ENCODE results near the gene TUSC2. TPM values are rescaled to one million over a fixed set of nuclear protein-coding genes. Genes with fewer than 3 reads are reported as not detected.

The TUSC2 gene
- total RNA-seq, 4 donors from 2014 or later = 28.7 to 63.7 (median 42.3) TPM

DNA sequence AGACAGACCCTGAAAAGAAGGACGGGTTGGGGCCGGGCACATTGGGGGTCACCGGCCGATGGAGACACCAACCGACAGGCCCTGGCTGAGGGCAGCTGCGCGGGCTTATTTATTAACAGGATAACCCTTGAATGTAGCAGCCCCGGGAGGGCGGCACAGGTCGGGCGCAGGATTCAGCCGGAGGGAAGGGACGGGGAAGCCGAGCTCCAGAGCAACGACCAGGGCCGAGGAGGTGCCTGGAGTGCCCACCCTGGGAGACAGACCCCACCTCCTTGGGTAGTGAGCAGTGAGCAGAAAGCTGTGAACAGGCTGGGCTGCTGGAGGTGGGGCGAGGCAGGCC lies 51.3 kb downstream of the TUSC2 start:
- Histone ChIP-seq H3K27me3 (no peaks in the 10 kb centered on the region), H3K4me3 (replicated peaks in 1 of 3) (no peak overlapping the region), H3K27ac (no peak overlapping the region), H3K9me3 (no peaks in the 10 kb centered on the region), H3K36me3 (no peaks in the 10 kb centered on the region), H3K4me1 (peaks cover 9 to 23% of the 10 kb centered on the region in 2 donors)
- intact Hi-C loops (cut with DNase I) = no loop called here
- 82 to 84% methylated on average over 17 of the region's 17 CpGs for WGBS, 2 donors
- no peak for DNase-seq
- TF ChIP-seq, protein P1, sequence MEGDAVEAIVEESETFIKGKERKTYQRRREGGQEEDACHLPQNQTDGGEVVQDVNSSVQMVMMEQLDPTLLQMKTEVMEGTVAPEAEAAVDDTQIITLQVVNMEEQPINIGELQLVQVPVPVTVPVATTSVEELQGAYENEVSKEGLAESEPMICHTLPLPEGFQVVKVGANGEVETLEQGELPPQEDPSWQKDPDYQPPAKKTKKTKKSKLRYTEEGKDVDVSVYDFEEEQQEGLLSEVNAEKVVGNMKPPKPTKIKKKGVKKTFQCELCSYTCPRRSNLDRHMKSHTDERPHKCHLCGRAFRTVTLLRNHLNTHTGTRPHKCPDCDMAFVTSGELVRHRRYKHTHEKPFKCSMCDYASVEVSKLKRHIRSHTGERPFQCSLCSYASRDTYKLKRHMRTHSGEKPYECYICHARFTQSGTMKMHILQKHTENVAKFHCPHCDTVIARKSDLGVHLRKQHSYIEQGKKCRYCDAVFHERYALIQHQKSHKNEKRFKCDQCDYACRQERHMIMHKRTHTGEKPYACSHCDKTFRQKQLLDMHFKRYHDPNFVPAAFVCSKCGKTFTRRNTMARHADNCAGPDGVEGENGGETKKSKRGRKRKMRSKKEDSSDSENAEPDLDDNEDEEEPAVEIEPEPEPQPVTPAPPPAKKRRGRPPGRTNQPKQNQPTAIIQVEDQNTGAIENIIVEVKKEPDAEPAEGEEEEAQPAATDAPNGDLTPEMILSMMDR (IDR thresholded peaks at IDR 0.05) = no peak
- no peak for TF ChIP-seq POLR2A (IDR thresholded peaks at IDR 0.05)

DNA sequence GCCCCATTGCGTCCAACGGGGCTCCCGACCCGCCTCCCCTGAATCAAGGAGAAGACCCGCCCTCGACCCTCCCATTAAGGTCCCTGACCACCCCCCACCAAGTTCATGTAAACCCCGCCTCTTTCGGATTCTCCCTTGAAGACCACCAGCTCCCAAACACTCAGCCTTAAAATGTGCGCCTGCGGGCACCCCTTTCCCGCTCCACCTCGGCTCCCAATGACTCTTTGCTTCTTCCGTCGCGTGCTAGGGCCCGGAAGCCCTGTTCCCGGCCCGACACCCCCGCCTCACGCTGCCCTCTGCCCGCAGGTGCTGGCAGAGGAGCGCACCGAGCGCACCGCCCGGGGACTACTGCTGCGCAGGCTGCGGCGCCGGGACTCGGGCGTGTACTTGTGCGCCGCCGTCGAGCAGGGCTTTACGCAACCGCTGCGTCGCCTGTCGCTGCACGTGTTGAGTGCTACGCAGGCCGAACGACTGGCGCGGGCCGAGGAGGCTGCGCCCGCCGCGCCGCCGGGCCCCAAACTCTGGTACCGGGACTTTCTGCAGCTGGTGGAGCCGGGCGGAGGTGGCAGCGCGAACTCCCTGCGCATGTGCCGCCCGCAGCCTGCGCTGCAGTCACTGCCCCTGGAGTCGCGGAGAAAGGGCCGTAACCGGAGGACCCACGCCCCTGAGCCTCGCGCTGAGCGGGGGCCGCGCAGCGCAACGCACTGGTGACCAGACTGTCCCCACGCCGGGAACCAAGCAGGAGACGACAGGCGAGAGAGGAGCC lies 51.8 kb downstream of the TUSC2 start:
- TF ChIP-seq POLR2A (IDR thresholded peaks at IDR 0.05) = no peak
- TF ChIP-seq, protein P1 (IDR thresholded peaks at IDR 0.05) = no peak
- H3K4me1 ChIP-seq = peaks cover 9 to 23% of the 10 kb centered on the region in 2 donors
- H3K27ac ChIP-seq = no peak overlapping the region
- H3K9me3 ChIP-seq = no peaks in the 10 kb centered on the region
- H3K36me3 ChIP-seq = no peaks in the 10 kb centered on the region
- no peak overlapping the region for H3K4me3 ChIP-seq (replicated peaks in 1 of 3)
- 40 to 45% methylated on average over 19 to 63 of the region's 79 CpGs for WGBS, 2 donors
- DNase-seq = no peak
- H3K27me3 ChIP-seq = no peaks in the 10 kb centered on the region
- intact Hi-C loops (cut with DNase I) = loop anchor here (2.0 kb wide), 1 partner anchor 81 kb away; no protein-coding TSS in a partner anchor

DNA sequence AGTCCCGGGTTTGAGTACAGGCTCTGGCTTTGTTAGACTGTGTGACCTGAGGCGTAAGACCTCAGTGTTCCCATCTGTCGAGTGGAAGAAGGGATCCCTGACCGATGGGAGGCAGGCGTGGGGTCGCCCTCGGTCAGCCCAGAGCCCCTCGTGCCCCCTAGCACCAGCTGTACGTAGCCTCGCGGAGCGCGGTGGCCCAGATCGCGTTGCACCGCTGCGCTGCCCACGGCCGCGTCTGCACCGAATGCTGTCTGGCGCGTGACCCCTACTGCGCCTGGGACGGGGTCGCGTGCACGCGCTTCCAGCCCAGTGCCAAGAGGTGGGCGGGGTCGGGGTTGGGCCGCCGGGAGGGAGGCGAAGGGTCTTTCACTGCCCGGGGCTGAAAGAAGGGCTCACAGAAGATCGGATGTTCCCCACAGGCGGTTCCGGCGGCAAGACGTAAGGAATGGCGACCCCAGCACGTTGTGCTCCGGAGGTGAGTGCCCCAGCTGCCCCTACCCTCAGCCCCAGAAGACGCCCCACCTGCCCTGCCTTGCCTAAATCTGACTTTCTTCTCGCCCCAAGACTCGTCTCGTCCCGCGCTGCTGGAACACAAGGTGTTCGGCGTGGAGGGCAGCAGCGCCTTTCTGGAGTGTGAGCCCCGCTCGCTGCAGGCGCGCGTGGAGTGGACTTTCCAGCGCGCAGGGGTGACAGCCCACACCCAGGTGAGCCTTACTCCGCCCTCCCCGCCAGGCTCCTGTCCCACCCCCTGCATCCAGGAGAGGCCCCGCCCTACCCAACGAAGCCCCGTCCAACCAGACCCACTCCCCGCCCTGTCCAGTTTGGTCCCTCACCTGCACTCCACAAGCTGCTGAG lies 52.7 kb downstream of the TUSC2 start:
- intact Hi-C loops (cut with DNase I) = loop anchor here (2.0 kb wide), 1 partner anchor 81 kb away; no protein-coding TSS in a partner anchor
- no peak for TF ChIP-seq POLR2A (IDR thresholded peaks at IDR 0.05)
- TF ChIP-seq, protein P1 (IDR thresholded peaks at IDR 0.05) = no peak
- H3K4me1 ChIP-seq = peaks cover 9 to 25% of the 10 kb centered on the region in 2 donors
- no peak overlapping the region for H3K27ac ChIP-seq
- no peaks in the 10 kb centered on the region for H3K9me3 ChIP-seq
- no peak for DNase-seq
- H3K36me3 ChIP-seq = no peaks in the 10 kb centered on the region
- no peaks in the 10 kb centered on the region for H3K27me3 ChIP-seq
- WGBS, 2 donors = 31 to 36% methylated on average over 30 of the region's 65 CpGs
- H3K4me3 ChIP-seq (replicated peaks in 1 of 3) = no peak overlapping the region

Other genes with a start within 250 kb of the TUSC2 start
- 100 to 1,000 TPM; 230 to 337 (median 268) TPM for gene RBM5, start 239.3 kb downstream of the TUSC2 start, total RNA-seq
- 10 to 100 TPM; 13.2 to 44.2 (median 38.2) TPM for gene SEMA3F, start 172.9 kb downstream of the TUSC2 start, total RNA-seq
- not detected for gene GNAT1, start 136.6 kb downstream of the TUSC2 start, total RNA-seq
- 1 to 10 TPM; 1.1 to 5.0 (median 3.6) TPM for gene SLC38A3, start 123.0 kb downstream of the TUSC2 start, total RNA-seq
- 100 to 1,000 TPM; 111 to 171 (median 142) TPM for gene GNAI2, start 92.0 kb downstream of the TUSC2 start, total RNA-seq
- 10 to 100 TPM; 21.0 to 31.0 (median 26.5) TPM for gene SEMA3B, start 59.1 kb downstream of the TUSC2 start, total RNA-seq
- not detected for gene LSMEM2, start 49.1 kb downstream of the TUSC2 start, total RNA-seq
- 10 to 100 TPM; 63.9 to 96.5 (median 88.4) TPM for gene IFRD2, start 35.8 kb downstream of the TUSC2 start, total RNA-seq
- gene HYAL3, start 28.8 kb downstream of the TUSC2 start, total RNA-seq = 1 to 10 TPM; 2.7 to 6.7 (median 3.8) TPM
- gene NAA80, start 28.8 kb downstream of the TUSC2 start, total RNA-seq = 10 to 100 TPM in 2 of 4 donors, 1 to 10 TPM in 2; 6.9 to 15.2 (median 10.8) TPM
- 10 to 100 TPM in 2 of 4 donors, 1 to 10 TPM in 2; 5.8 to 13.8 (median 9.7) TPM for gene HYAL1, start 24.6 kb downstream of the TUSC2 start, total RNA-seq
- gene HYAL2, start 5.5 kb downstream of the TUSC2 start, total RNA-seq = 100 to 1,000 TPM; 133 to 206 (median 158) TPM
- 10 to 100 TPM; 18.9 to 42.6 (median 24.8) TPM for gene RASSF1, start 12.6 kb upstream of the TUSC2 start, total RNA-seq
- gene ZMYND10, start 17.5 kb upstream of the TUSC2 start, total RNA-seq = 1 to 10 TPM; 3.6 to 8.1 (median 4.4) TPM
- gene NPRL2, start 22.6 kb upstream of the TUSC2 start, total RNA-seq = 10 to 100 TPM; 13.4 to 30.6 (median 24.7) TPM
- 10 to 100 TPM; 23.6 to 66.0 (median 43.6) TPM for gene CYB561D2, start 22.6 kb upstream of the TUSC2 start, total RNA-seq
- 100 to 1,000 TPM in 1 of 4 donors, 10 to 100 TPM in 3; 70.0 to 111 (median 85.1) TPM for gene TMEM115, start 31.3 kb upstream of the TUSC2 start, total RNA-seq
- 1 to 10 TPM; 1.5 to 3.3 (median 2.9) TPM for gene CACNA2D2, start 175.4 kb upstream of the TUSC2 start, total RNA-seq
- 10 to 100 TPM; 19.6 to 22.0 (median 20.3) TPM for gene C3orf18, start 239.5 kb upstream of the TUSC2 start, total RNA-seq
- gene HEMK1, start 241.3 kb upstream of the TUSC2 start, total RNA-seq = 10 to 100 TPM; 13.9 to 20.8 (median 17.6) TPM

Measured in thyroid gland (tissue), 4 donors.